DOHH2 (cell line): ENCODE data around the gene HIBCH.

Experiments
- H3F3A ChIP-seq: fragments of 200-600 bp; sonication (generic), shearing (Covaris generic); 2 replicates; pipeline ENCODE4 v1.6.0; 2016; ENCODE audit warnings: antibody characterized with exemption, mild to moderate bottlenecking; ENCODE audit not compliant: control insufficient read depth, insufficient read depth
- H3K27ac ChIP-seq: fragments of 200-600 bp; sonication (generic); 2 replicates; pipeline ENCODE4 v1.5.1; 2014; ENCODE audit warnings: low read depth, mild to moderate bottlenecking, low read length, moderate library complexity
- H3K27me3 ChIP-seq: fragments of 200-600 bp; sonication (generic); 2 replicates; pipeline ENCODE4 v1.6.1; 2014; ENCODE audit warnings: mild to moderate bottlenecking, low read length, mixed read lengths; ENCODE audit not compliant: control insufficient read depth
- H3K36me3 ChIP-seq: fragments of 200-600 bp; sonication (generic); 2 replicates; pipeline ENCODE4 v1.6.1; 2014; ENCODE audit warnings: mild to moderate bottlenecking, low read length, moderate library complexity, mixed read lengths; ENCODE audit not compliant: control insufficient read depth
- H3K4me1 ChIP-seq: fragments of 200-600 bp; sonication (generic); 2 replicates; pipeline ENCODE4 v1.6.1; 2014; ENCODE audit warnings: mild to moderate bottlenecking, low read length, mixed read lengths; ENCODE audit not compliant: control insufficient read depth
- H3K4me2 ChIP-seq: fragments of 200-600 bp; sonication (generic); 2 replicates; pipeline ENCODE4 v1.6.0; 2014; ENCODE audit warnings: mild to moderate bottlenecking, low read length, moderate library complexity
- H3K4me3 ChIP-seq: fragments of 200-600 bp; sonication (generic); 2 replicates; pipeline ENCODE4 v1.5.1; 2014; ENCODE audit warnings: mild to moderate bottlenecking, low read length, mixed read lengths
- H3K79me2 ChIP-seq: fragments of 200-600 bp; sonication (generic); 2 replicates; pipeline ENCODE4 v1.6.1; 2014; ENCODE audit warnings: mild to moderate bottlenecking, low read length, mixed read lengths; ENCODE audit not compliant: control insufficient read depth
- H3K9me2 ChIP-seq: fragments of 200-600 bp; sonication (generic); replicated peaks from 2 replicates; pipeline ENCODE4 v1.6.1; 2014; ENCODE audit warnings: mild to moderate bottlenecking, low read length, mixed read lengths; ENCODE audit not compliant: control insufficient read depth
- H3K9me3 ChIP-seq: fragments of 200-600 bp; sonication (generic); 2 replicates; pipeline ENCODE4 v1.6.1; 2014; ENCODE audit warnings: antibody characterized with exemption, low read length, mixed read lengths; ENCODE audit not compliant: control insufficient read depth, insufficient read depth
- H4K20me1 ChIP-seq: fragments of 200-600 bp; sonication (generic); 2 replicates; pipeline ENCODE4 v1.6.0; 2014; ENCODE audit warnings: low read depth, mild to moderate bottlenecking, antibody characterized with exemption, low read length, moderate library complexity; ENCODE audit not compliant: control insufficient read depth, insufficient read depth
- EZH2phosphoT487 ChIP-seq: fragments of 200-600 bp; sonication (generic); IDR thresholded peaks from 2 replicates; pipeline ENCODE4 v1.6.1; 2017; ENCODE audit warnings: borderline replicate concordance, mild to moderate bottlenecking, antibody characterized with exemption, low read length, moderate library complexity, mixed read lengths
- TF ChIP-seq, protein P1 (sequence below): fragments of 200-600 bp; sonication (generic); IDR thresholded peaks from one replicate; pipeline ENCODE4 v1.5.1; 2014; ENCODE audit warnings: antibody characterized with exemption, mild to moderate bottlenecking, low read depth, low read length; ENCODE audit not compliant: poor library complexity, severe bottlenecking

Gene HIBCH

DNA sequence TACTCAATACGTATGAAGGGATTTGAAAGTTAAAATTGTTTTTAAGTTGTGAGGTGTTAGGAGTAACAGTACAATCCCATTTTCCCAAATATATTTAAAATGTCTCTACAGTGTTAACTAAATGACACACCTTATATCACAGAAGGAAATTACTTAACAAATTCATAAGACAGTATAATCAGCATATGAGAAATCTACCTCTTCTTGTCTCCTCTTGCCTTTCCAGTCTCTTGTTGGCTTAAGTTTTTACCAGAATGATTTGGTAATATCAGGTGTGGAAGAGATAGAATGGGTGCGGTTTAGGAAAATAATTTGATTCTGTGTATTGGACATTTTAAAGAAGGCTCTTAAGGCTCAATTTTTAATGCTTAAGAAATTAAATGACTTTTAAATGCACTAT is 14.3 kb upstream of the HIBCH start:
- no peaks in the 10 kb centered on the region for H3K27me3 ChIP-seq
- no peaks in the 10 kb centered on the region for H3K36me3 ChIP-seq
- H4K20me1 ChIP-seq: no peaks in the 10 kb centered on the region
- H3K4me1 ChIP-seq: no peaks in the 10 kb centered on the region
- no peaks in the 10 kb centered on the region for H3K79me2 ChIP-seq
- H3K4me2 ChIP-seq: no peak overlapping the region
- no peak overlapping the region for H3K4me3 ChIP-seq
- no peak overlapping the region for H3K27ac ChIP-seq
- H3F3A ChIP-seq: no peaks in the 10 kb centered on the region
- H3K9me2 ChIP-seq: no peaks in the 10 kb centered on the region
- no peak for TF ChIP-seq EZH2phosphoT487
- TF ChIP-seq, protein P1, sequence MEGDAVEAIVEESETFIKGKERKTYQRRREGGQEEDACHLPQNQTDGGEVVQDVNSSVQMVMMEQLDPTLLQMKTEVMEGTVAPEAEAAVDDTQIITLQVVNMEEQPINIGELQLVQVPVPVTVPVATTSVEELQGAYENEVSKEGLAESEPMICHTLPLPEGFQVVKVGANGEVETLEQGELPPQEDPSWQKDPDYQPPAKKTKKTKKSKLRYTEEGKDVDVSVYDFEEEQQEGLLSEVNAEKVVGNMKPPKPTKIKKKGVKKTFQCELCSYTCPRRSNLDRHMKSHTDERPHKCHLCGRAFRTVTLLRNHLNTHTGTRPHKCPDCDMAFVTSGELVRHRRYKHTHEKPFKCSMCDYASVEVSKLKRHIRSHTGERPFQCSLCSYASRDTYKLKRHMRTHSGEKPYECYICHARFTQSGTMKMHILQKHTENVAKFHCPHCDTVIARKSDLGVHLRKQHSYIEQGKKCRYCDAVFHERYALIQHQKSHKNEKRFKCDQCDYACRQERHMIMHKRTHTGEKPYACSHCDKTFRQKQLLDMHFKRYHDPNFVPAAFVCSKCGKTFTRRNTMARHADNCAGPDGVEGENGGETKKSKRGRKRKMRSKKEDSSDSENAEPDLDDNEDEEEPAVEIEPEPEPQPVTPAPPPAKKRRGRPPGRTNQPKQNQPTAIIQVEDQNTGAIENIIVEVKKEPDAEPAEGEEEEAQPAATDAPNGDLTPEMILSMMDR: no peak
- no peaks in the 10 kb centered on the region for H3K9me3 ChIP-seq

DNA sequence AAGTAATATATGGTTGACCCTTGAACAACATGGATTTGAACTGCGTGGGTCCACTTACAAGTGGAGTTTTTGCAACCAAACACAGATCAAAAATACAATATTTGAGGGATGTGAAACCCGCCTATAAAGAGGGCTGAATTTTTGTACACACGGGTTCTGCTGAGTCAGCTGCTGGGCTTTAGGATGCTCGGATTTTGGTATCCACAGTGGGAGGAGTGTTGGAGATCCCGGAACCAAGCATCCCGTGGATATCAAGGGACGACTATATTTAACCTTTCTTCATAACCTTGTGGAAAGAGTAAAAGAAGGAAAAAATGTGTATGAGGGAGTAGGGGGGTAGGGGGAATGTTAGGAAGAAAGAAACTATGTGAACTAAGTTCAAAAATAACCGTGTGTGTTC is 13.8 kb upstream of the HIBCH start:
- H3F3A ChIP-seq: no peaks in the 10 kb centered on the region
- TF ChIP-seq EZH2phosphoT487: no peak
- TF ChIP-seq, protein P1: no peak
- no peaks in the 10 kb centered on the region for H3K4me1 ChIP-seq
- H4K20me1 ChIP-seq: no peaks in the 10 kb centered on the region
- H3K4me2 ChIP-seq: no peak overlapping the region
- H3K9me2 ChIP-seq: no peaks in the 10 kb centered on the region
- H3K27me3 ChIP-seq: no peaks in the 10 kb centered on the region
- H3K4me3 ChIP-seq: no peak overlapping the region
- H3K9me3 ChIP-seq: no peaks in the 10 kb centered on the region
- no peaks in the 10 kb centered on the region for H3K79me2 ChIP-seq
- H3K36me3 ChIP-seq: no peaks in the 10 kb centered on the region
- H3K27ac ChIP-seq: no peak overlapping the region

- TF ChIP-seq, protein P1: no peak
- TF ChIP-seq EZH2phosphoT487: no peak
- Histone ChIP-seq H3K79me2 (no peaks in the 10 kb centered on the region), H3K9me2 (no peaks in the 10 kb centered on the region), H3K27ac (no peak overlapping the region), H3K4me1 (no peaks in the 10 kb centered on the region), H3K36me3 (no peaks in the 10 kb centered on the region), H3F3A (no peaks in the 10 kb centered on the region), H3K27me3 (0 out of 2 replicates have a peak, but pooled peaks cover 4% of the 10 kb centered on the region), H3K9me3 (no peaks in the 10 kb centered on the region), H4K20me1 (no peaks in the 10 kb centered on the region), H3K4me2 (no peak overlapping the region), H3K4me3 (no peak overlapping the region)
These were observed 9.0 kb upstream of the HIBCH start for GRCh38 chr2:190328573-190329147.
